CD14-positive monocyte (primary cell): ENCODE measurements around the gene PSORS1C2. TPM values are rescaled to one million over a fixed set of nuclear protein-coding genes. Genes with fewer than 3 reads are reported as not detected.
"Not testable (repeated sequence)": the region's sequence is repeated elsewhere in the genome, so short reads cannot be mapped to it uniquely, and the experiment has no call there.

ENCODE experiments used
- DNase-seq, 3 donors: peaks; one replicate each; pipeline ENCODE4 v3.0.0-alpha.2; 2011 to 2022
- H2AFZ ChIP-seq: 2 replicates; pipeline ENCODE4 v1.6.0; 2012; ENCODE audit warnings: mild to moderate bottlenecking, low read depth, low read length, inconsistent platforms; ENCODE audit not compliant: insufficient read depth, poor library complexity, severe bottlenecking
- H3K27ac ChIP-seq, 2 donors: 1 replicate in 1 of 2; 2 replicates in 1 of 2; pipeline ENCODE4 v1.5.1; 2012 to 2013; ENCODE audit warnings: low read length in 2 of 2, control low read depth in 1 of 2, inconsistent platforms in 1 of 2, low read depth in 1 of 2, mild to moderate bottlenecking in 1 of 2
- H3K27me3 ChIP-seq, 2 donors: one replicate each; pipeline versions ENCODE4 v1.6.0 to v1.6.1; 2011 to 2013; ENCODE audit warnings: low read length in 2 of 2; ENCODE audit not compliant: control insufficient read depth in 2 of 2, insufficient read depth in 2 of 2
- H3K36me3 ChIP-seq, 2 donors: replicated peaks in 1 of 2; 1 replicate in 1 of 2; 2 replicates in 1 of 2; pipeline versions ENCODE4 v1.5.1 to v1.6.1; 2012 to 2013; ENCODE audit warnings: low read length in 2 of 2, control low read depth in 1 of 2, inconsistent platforms in 1 of 2, mild to moderate bottlenecking in 1 of 2; ENCODE audit not compliant: insufficient read depth in 2 of 2, control insufficient read depth in 1 of 2
- H3K4me1 ChIP-seq, 2 donors: 1 replicate in 1 of 2; 2 replicates in 1 of 2; pipeline versions ENCODE4 v1.5.1 to v1.6.1; 2012 to 2013; ENCODE audit warnings: low read length in 2 of 2, control low read depth in 1 of 2, inconsistent platforms in 1 of 2, mild to moderate bottlenecking in 1 of 2, moderate library complexity in 1 of 2; ENCODE audit not compliant: insufficient read depth in 2 of 2, control insufficient read depth in 1 of 2
- H3K4me2 ChIP-seq: replicated peaks from 2 replicates; pipeline ENCODE3; 2012; ENCODE audit warnings: low read length, moderate library complexity, mild to moderate bottlenecking; ENCODE audit not compliant: poor library complexity, severe bottlenecking; ENCODE audit errors: extremely low read depth
- H3K4me3 ChIP-seq, 3 experiments: fragments of 200-600 bp in 1 of 3; sonication (generic) in 1 of 3; replicated peaks in 1 of 3; 1 replicate in 2 of 3; 2 replicates in 1 of 3; pipeline ENCODE4 v1.5.1; 2011 to 2013; ENCODE audit warnings: low read length in 3 of 3, mild to moderate bottlenecking in 3 of 3, control low read depth in 2 of 3, low read depth in 2 of 3, inconsistent platforms in 1 of 3, moderate library complexity in 1 of 3
- H3K79me2 ChIP-seq: 2 replicates; pipeline ENCODE4 v1.6.0; 2012; ENCODE audit warnings: mild to moderate bottlenecking, control low read depth, inconsistent platforms, low read length, moderate library complexity; ENCODE audit not compliant: insufficient read depth
- H3K9ac ChIP-seq: 2 replicates; pipeline ENCODE4 v1.6.0; 2017; ENCODE audit warnings: low read length, mild to moderate bottlenecking; ENCODE audit not compliant: insufficient read depth, poor library complexity, severe bottlenecking
- H3K9me3 ChIP-seq, 2 donors: replicated peaks in 1 of 2; 1 replicate in 1 of 2; 2 replicates in 1 of 2; pipeline versions ENCODE4 v1.5.1 to v1.6.1; 2012 to 2013; ENCODE audit warnings: low read length in 2 of 2, control low read depth in 1 of 2; ENCODE audit not compliant: control insufficient read depth in 1 of 2, insufficient read depth in 1 of 2
- H4K20me1 ChIP-seq: 2 replicates; pipeline ENCODE4 v1.6.0; 2012; ENCODE audit warnings: mild to moderate bottlenecking, low read length, control low read depth, moderate library complexity; ENCODE audit not compliant: insufficient read depth
- H3K27ac Mint-ChIP-seq, 7 donors: one replicate each; pipeline ENCODE4 v1.8.0; 2020; ENCODE audit warnings: mild to moderate bottlenecking in 7 of 7, mixed read lengths in 7 of 7, moderate library complexity in 6 of 7, inconsistent platforms in 2 of 7
- H3K27me3 Mint-ChIP-seq, 3 donors: one replicate each; pipeline ENCODE4 v1.8.0; 2021 to 2022; ENCODE audit warnings: low read depth in 3 of 3, mild to moderate bottlenecking in 3 of 3, mixed read lengths in 3 of 3, moderate library complexity in 3 of 3, inconsistent platforms in 1 of 3
- H3K36me3 Mint-ChIP-seq, 2 donors: one replicate each; pipeline ENCODE4 v1.8.0; 2020; ENCODE audit warnings: mixed read lengths in 2 of 2, inconsistent platforms in 1 of 2, mild to moderate bottlenecking in 1 of 2
- H3K4me1 Mint-ChIP-seq: one replicate; pipeline ENCODE4 v1.8.0; 2020; ENCODE audit warnings: mild to moderate bottlenecking, mixed read lengths
- H3K4me3 Mint-ChIP-seq, 2 donors: one replicate each; pipeline ENCODE4 v1.8.0; 2020; ENCODE audit warnings: mild to moderate bottlenecking in 2 of 2, mixed read lengths in 2 of 2, moderate library complexity in 1 of 2
- H3K9me3 Mint-ChIP-seq, 7 donors: one replicate each; pipeline ENCODE4 v1.8.0; 2020 to 2022; ENCODE audit warnings: mixed read lengths in 7 of 7, mild to moderate bottlenecking in 6 of 7, moderate library complexity in 6 of 7, inconsistent platforms in 2 of 7
- WGBS: methylation state at CpG from one replicate; pipeline ENCODE4 v1.1.5; 2013; ENCODE audit warnings: missing lambda C conversion rate; ENCODE audit not compliant: insufficient coverage; 5-methylcytosine and 5-hydroxymethylcytosine counted together
- intact Hi-C, 2 donors: fragments of 100-400 bp; cut with micrococcal nuclease; formaldehyde crosslinking; loops; one replicate each; pipeline versions ENCODE4 v1.15.0 to v1.15.1; 2023
- polyA plus RNA-seq, 3 donors: library from polyadenylated mRNA; depleted of rRNA in 1 of 3; unstranded in 2 of 3; stranded (reverse) in 1 of 3; fragments of 300-500 nt in 2 of 3; fragments of >200 nt in 1 of 3; fragmentation: Illumina TruSeq in 2 of 3; gene quantifications; 1 replicate in 2 of 3; 2 replicates in 1 of 3; pipeline ENCODE4 v1.2.3, GENCODE V29; 2012 to 2021
- TF ChIP-seq, protein P1 (sequence below): fragments of 200-600 bp; IDR thresholded peaks from one replicate; pipeline ENCODE4 v1.8.0; 2022; ENCODE audit warnings: antibody characterized with exemption, mild to moderate bottlenecking

Gene PSORS1C2
- polyA plus RNA-seq, 3 donors, result not detected

DNA sequence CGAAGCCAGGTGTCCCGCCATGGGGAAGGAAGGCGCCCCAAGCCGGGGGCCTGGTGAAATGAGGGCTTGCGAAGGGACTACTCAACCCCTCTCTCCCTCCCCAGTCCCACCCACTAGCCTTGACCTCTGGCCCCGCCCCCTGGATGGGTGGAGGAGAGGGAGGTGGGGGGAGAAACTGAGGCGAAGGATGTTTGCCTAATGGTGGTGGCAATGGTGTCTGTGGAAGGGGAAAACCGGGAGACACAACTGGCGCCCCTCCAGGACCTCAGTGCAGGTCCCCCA, 31.7 kb upstream of the PSORS1C2 start, which contains the start of gene POU5F1:
Gene POU5F1 (minus strand): TSS at position 83 of the 282 bp plus-strand sequence. CDS start 62 bp downstream, at position 21.
- Histone ChIP-seq H3K79me2 (no peaks in the 10 kb centered on the region), H3K27ac (no peak within 1 kb of the TSS), H3K4me1 (no peaks in the 10 kb centered on the region), H2AFZ (no peak within 1 kb of the TSS), H3K9me3 (no peaks in the 10 kb centered on the region), H3K4me3 (no peak within 1 kb of the TSS), H3K9ac (no peak within 1 kb of the TSS), H3K36me3 (no peaks in the 10 kb centered on the region), H3K4me2 (no peak within 1 kb of the TSS), H3K27me3 (no peaks in the 10 kb centered on the region), H4K20me1 (no peaks in the 10 kb centered on the region)
- Mint-ChIP-seq H3K27me3 (no peaks in the 10 kb centered on the region), H3K36me3 (no peaks in the 10 kb centered on the region), H3K4me1 (no peaks in the 10 kb centered on the region), H3K4me3 (no peak within 1 kb of the TSS), H3K9me3 (no peaks in the 10 kb centered on the region), H3K27ac (no peak within 1 kb of the TSS)
- TF ChIP-seq, protein P1, sequence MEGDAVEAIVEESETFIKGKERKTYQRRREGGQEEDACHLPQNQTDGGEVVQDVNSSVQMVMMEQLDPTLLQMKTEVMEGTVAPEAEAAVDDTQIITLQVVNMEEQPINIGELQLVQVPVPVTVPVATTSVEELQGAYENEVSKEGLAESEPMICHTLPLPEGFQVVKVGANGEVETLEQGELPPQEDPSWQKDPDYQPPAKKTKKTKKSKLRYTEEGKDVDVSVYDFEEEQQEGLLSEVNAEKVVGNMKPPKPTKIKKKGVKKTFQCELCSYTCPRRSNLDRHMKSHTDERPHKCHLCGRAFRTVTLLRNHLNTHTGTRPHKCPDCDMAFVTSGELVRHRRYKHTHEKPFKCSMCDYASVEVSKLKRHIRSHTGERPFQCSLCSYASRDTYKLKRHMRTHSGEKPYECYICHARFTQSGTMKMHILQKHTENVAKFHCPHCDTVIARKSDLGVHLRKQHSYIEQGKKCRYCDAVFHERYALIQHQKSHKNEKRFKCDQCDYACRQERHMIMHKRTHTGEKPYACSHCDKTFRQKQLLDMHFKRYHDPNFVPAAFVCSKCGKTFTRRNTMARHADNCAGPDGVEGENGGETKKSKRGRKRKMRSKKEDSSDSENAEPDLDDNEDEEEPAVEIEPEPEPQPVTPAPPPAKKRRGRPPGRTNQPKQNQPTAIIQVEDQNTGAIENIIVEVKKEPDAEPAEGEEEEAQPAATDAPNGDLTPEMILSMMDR, result no peak
- 86% methylated on average over 3 of the region's 9 CpGs for WGBS
- no peak for DNase-seq
- intact Hi-C loops, result no loop called here

- H3K4me1 Mint-ChIP-seq, H3K9ac ChIP-seq, H3K4me3 ChIP-seq, H3K9me3 ChIP-seq, H3K79me2 ChIP-seq, intact Hi-C loops, H3K4me2 ChIP-seq, H2AFZ ChIP-seq, H3K36me3 ChIP-seq, H3K27ac Mint-ChIP-seq, H3K4me3 Mint-ChIP-seq, H3K4me1 ChIP-seq, DNase-seq, H3K9me3 Mint-ChIP-seq, H3K36me3 Mint-ChIP-seq, H4K20me1 ChIP-seq, H3K27ac ChIP-seq, H3K27me3 ChIP-seq, H3K27me3 Mint-ChIP-seq: not testable (repeated sequence)
- WGBS, result 84% methylated on average over 10 of the region's 23 CpGs
These were observed 31.2 kb upstream of the PSORS1C2 start for GRCh38 chr6:31169858-31170599.
